GM23338 (cell line): ENCODE measurements around the gene MOXD1. TPM values are rescaled to one million over a fixed set of nuclear protein-coding genes. Genes with fewer than 3 reads are reported as not detected.
A peak's percentile ranks its signal among the peaks of the same experiment; 100 is the strongest.

Source experiments
- ATAC-seq: fragments of 200-7000 bp; cut with Tn5 transposase; 3 replicates; pipeline ENCODE4 v1.9.1; 2020
- DNase-seq: peaks from one replicate; pipeline ENCODE4 v3.0.0-alpha.2; 2015; ENCODE audit warnings: low spot score
- H2AFZ ChIP-seq: fragments of 200-600 bp; sonication (generic); 2 replicates; pipeline ENCODE4 v1.8.0; 2016; ENCODE audit warnings: antibody characterized with exemption, mild to moderate bottlenecking, moderate library complexity
- H3F3A ChIP-seq: fragments of 200-600 bp; sonication (generic); replicated peaks from 2 replicates; pipeline ENCODE4 v1.8.0; 2017; ENCODE audit warnings: antibody characterized with exemption, mixed run types, low read depth
- H3K27ac ChIP-seq: fragments of 200-600 bp; sonication (generic); 2 replicates; pipeline ENCODE4 v1.6.1; 2016; ENCODE audit warnings: low read depth
- H3K27me3 ChIP-seq: fragments of 200-600 bp; sonication (generic); 2 replicates; pipeline ENCODE4 v1.8.0; 2016; ENCODE audit warnings: mild to moderate bottlenecking, mixed run types, moderate library complexity; ENCODE audit not compliant: insufficient read depth
- H3K36me3 ChIP-seq: fragments of 200-600 bp; sonication (generic); 2 replicates; pipeline ENCODE4 v1.8.0; 2016; ENCODE audit warnings: mild to moderate bottlenecking; ENCODE audit not compliant: insufficient read depth
- H3K4me1 ChIP-seq: fragments of 200-600 bp; sonication (generic); 2 replicates; pipeline ENCODE4 v1.8.0; 2016; ENCODE audit warnings: mild to moderate bottlenecking, moderate library complexity; ENCODE audit not compliant: insufficient read depth
- H3K4me2 ChIP-seq: fragments of 200-600 bp; sonication (generic); 2 replicates; pipeline ENCODE4 v1.7.1; 2017; ENCODE audit warnings: mixed run types
- H3K4me3 ChIP-seq: fragments of 200-600 bp; sonication (generic); 2 replicates; pipeline ENCODE4 v1.6.1; 2016; ENCODE audit warnings: mixed run types
- H3K79me2 ChIP-seq: fragments of 200-600 bp; sonication (generic); replicated peaks from 2 replicates; pipeline ENCODE4 v1.8.0; 2017; ENCODE audit warnings: mild to moderate bottlenecking; ENCODE audit not compliant: insufficient read depth
- H3K9me2 ChIP-seq: fragments of 200-600 bp; sonication (generic); 2 replicates; pipeline ENCODE4 v1.8.0; 2017; ENCODE audit not compliant: insufficient read depth
- H4K20me1 ChIP-seq: fragments of 200-600 bp; sonication (generic); replicated peaks from 2 replicates; pipeline ENCODE4 v1.8.0; 2017; ENCODE audit warnings: mild to moderate bottlenecking; ENCODE audit not compliant: insufficient read depth
- H3K27ac Mint-ChIP-seq: 2 replicates; pipeline ENCODE4 v1.8.0; 2020; ENCODE audit warnings: inconsistent platforms, mild to moderate bottlenecking, moderate library complexity, mixed read lengths
- H3K27me3 Mint-ChIP-seq: 3 replicates; pipeline ENCODE4 v1.8.0; 2022; ENCODE audit warnings: low read depth, mild to moderate bottlenecking, moderate library complexity, mixed read lengths, inconsistent platforms; ENCODE audit not compliant: insufficient read depth, poor library complexity
- H3K36me3 Mint-ChIP-seq: 3 replicates; pipeline ENCODE4 v1.8.0; 2021; ENCODE audit warnings: low read depth, mild to moderate bottlenecking, inconsistent platforms, moderate library complexity, mixed read lengths
- H3K4me1 Mint-ChIP-seq: 3 replicates; pipeline ENCODE4 v1.8.0; 2020; ENCODE audit warnings: mild to moderate bottlenecking, inconsistent platforms, mixed read lengths
- H3K4me3 Mint-ChIP-seq: 3 replicates; pipeline ENCODE4 v1.8.0; 2021; ENCODE audit warnings: moderate library complexity, mild to moderate bottlenecking, inconsistent platforms, mixed read lengths
- H3K9me3 Mint-ChIP-seq: 3 replicates; pipeline ENCODE4 v1.8.0; 2020; ENCODE audit warnings: moderate library complexity, mild to moderate bottlenecking, inconsistent platforms, mixed read lengths
- CREB1 ChIP-seq: fragments of 250-450 bp; sonication (Bioruptor Pico); IDR thresholded peaks from 2 replicates; pipeline ENCODE4 v1.5.0; 2020; ENCODE audit warnings: low read depth, mild to moderate bottlenecking, moderate library complexity
- JUNB ChIP-seq: IDR thresholded peaks from one replicate; pipeline ENCODE4 v1.6.1; 2016; ENCODE audit warnings: antibody characterized with exemption; ENCODE audit not compliant: unreplicated experiment
- POLR2AphosphoS5 ChIP-seq: IDR thresholded peaks from 2 replicates; pipeline ENCODE4 v1.6.1; 2016; ENCODE audit warnings: antibody characterized with exemption, low read depth
- ZNF331 ChIP-seq: fragments of 250-450 bp; sonication (Bioruptor Pico); IDR thresholded peaks from 2 replicates; pipeline ENCODE4 v1.5.0; 2020; ENCODE audit warnings: low read depth, mild to moderate bottlenecking, moderate library complexity
- polyA plus RNA-seq: library from polyadenylated mRNA; unstranded; fragments of >200 nt; fragmentation: Nextera tagmentation; extraction: Ambion mirVana; gene quantifications from 2 replicates; pipeline ENCODE4 v1.2.1, GENCODE V29; 2016
- total RNA-seq: library from RNA; depleted of rRNA; stranded (reverse); fragments of >200 nt; shearing (Covaris generic); gene quantifications from 2 replicates; pipeline ENCODE4 v1.2.3, GENCODE V29; 2014
- TF ChIP-seq, protein P1 (sequence below), 2 experiments: fragments of 200-600 bp in 1 of 2; sonication (generic) in 1 of 2; conservative IDR thresholded peaks; 2 replicates each; pipeline versions ENCODE4 v1.5.1 to v1.6.1; 2016 to 2017; ENCODE audit warnings: antibody characterized with exemption in 2 of 2, low read depth in 2 of 2, mild to moderate bottlenecking in 2 of 2, moderate library complexity in 1 of 2

Gene MOXD1
- total and polyA plus RNA-seq, 2 experiments from 2014 or later, result 1.7 to 4.3 TPM

DNA sequence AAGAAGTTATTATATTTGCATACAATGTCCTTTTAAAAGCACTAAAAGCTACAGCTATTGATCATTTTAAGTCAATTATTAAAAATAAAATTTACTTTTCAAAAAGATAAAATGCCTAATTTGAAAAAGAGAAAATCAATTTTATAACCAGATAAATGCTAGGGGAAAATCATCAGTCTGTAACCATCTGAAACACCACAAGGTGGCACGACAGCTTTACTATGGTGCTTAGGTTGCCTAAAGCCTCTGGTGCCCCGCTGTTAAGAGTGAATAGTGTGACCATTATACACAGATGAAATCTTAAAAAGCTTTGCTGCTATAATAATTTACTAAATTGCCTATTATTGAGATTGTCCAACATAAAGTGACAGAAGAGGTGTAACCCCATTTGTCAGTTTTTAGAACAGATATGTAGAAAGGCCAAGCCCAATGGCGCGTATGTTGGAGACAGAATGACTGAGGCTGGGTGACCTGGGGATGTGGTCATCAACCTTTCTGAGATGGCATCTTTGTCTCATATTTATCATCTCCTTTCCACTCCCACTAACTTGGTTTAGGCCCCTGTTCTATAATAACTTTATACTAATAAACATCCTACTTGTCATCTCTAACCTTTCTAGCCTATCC, 100.8 kb downstream of the MOXD1 start:
- H2AFZ ChIP-seq, result no peak overlapping the region
- Mint-ChIP-seq H3K27me3 (no peaks in the 10 kb centered on the region), H3K27ac (no peak overlapping the region)

DNA sequence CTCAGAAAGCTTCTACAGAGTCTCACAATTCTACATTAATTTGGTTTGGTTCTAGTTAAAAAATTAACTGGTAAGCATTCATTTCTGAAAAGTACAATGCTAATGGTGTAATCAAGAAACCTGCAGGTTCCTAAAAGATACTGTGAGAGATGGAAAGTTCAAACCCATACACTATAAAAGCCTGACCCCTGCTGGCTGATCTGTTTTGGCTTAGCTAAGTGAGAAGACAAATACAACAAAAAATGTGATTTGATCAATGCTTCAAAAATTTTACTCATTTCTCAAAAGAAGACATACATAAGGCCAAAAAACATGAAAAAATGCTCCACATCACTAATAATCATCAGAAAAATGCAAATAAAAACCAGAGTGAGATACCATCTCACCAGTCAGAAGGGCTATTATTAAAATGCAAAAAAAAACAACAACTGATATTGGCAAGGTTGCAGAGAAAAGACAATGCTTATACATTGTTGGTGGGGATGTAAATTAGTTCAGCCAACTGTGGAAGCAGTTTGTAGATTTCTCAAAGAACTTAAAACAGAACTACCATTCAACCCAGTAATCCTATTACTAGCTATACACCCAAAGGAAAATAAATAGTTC, 102.8 kb downstream of the MOXD1 start:
- H3K36me3 Mint-ChIP-seq, result no peaks in the 10 kb centered on the region
- no peaks in the 10 kb centered on the region for H3K9me3 Mint-ChIP-seq
- Histone ChIP-seq H3K27me3 (no peaks in the 10 kb centered on the region), H3K4me2 (no peak overlapping the region), H3K27ac (no peak overlapping the region), H3K4me1 (no peaks in the 10 kb centered on the region), H3F3A (no peaks in the 10 kb centered on the region), H3K9me2 (no peaks in the 10 kb centered on the region), H3K79me2 (no peaks in the 10 kb centered on the region), H3K4me3 (no peak overlapping the region), H4K20me1 (no peaks in the 10 kb centered on the region), H2AFZ (no peak overlapping the region), H3K36me3 (no peaks in the 10 kb centered on the region)
- peaks cover under 1% of the 10 kb centered on the region; the same call in 1 of the 3 replicates for H3K4me1 Mint-ChIP-seq
- TF ChIP-seq, protein P1, sequence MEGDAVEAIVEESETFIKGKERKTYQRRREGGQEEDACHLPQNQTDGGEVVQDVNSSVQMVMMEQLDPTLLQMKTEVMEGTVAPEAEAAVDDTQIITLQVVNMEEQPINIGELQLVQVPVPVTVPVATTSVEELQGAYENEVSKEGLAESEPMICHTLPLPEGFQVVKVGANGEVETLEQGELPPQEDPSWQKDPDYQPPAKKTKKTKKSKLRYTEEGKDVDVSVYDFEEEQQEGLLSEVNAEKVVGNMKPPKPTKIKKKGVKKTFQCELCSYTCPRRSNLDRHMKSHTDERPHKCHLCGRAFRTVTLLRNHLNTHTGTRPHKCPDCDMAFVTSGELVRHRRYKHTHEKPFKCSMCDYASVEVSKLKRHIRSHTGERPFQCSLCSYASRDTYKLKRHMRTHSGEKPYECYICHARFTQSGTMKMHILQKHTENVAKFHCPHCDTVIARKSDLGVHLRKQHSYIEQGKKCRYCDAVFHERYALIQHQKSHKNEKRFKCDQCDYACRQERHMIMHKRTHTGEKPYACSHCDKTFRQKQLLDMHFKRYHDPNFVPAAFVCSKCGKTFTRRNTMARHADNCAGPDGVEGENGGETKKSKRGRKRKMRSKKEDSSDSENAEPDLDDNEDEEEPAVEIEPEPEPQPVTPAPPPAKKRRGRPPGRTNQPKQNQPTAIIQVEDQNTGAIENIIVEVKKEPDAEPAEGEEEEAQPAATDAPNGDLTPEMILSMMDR (conservative IDR thresholded peaks at IDR 0.05; ENCODE audit: low read depth in 2 of 2), result peak; percentile 72 to 86
- no peak for TF ChIP-seq POLR2AphosphoS5
- no peak for TF ChIP-seq CREB1 (CRISPR knock-in tag)
- no peak for TF ChIP-seq ZNF331
- ATAC-seq (peak; percentile 46), DNase-seq (peak; percentile 84)
- no peak overlapping the region for H3K4me3 Mint-ChIP-seq
- H3K27ac Mint-ChIP-seq, result no peak overlapping the region
- no peaks in the 10 kb centered on the region for H3K27me3 Mint-ChIP-seq

More for the DNA sequence above, 100.8 kb downstream of the MOXD1 start:
- ATAC-seq (peak; percentile 86), DNase-seq (peak; percentile 82)
- Histone ChIP-seq H3K4me1 (no peaks in the 10 kb centered on the region), H3K27ac (no peak overlapping the region), H3K9me2 (no peaks in the 10 kb centered on the region), H3K4me3 (no peak overlapping the region), H3K4me2 (no peak overlapping the region), H3F3A (no peaks in the 10 kb centered on the region), H3K79me2 (no peaks in the 10 kb centered on the region), H3K36me3 (no peaks in the 10 kb centered on the region), H3K27me3 (no peaks in the 10 kb centered on the region), H4K20me1 (no peaks in the 10 kb centered on the region)
- H3K4me1 Mint-ChIP-seq, result no peaks in the 10 kb centered on the region
- H3K9me3 Mint-ChIP-seq, result no peaks in the 10 kb centered on the region
- H3K4me3 Mint-ChIP-seq, result no peak overlapping the region
- no peaks in the 10 kb centered on the region for H3K36me3 Mint-ChIP-seq
- no peak for TF ChIP-seq JUNB
- TF ChIP-seq, protein P1 (conservative IDR thresholded peaks at IDR 0.05; ENCODE audit: low read depth in 2 of 2), result peak; percentile 86 to 87
